GM12865 (cell line): ENCODE results near the gene CLCC1.
A peak's percentile ranks its signal among the peaks of the same experiment; 100 is the strongest.

Source experiments
- DNase-seq: peaks from one replicate; pipeline ENCODE4 v3.0.0; 2010; ENCODE audit warnings: low read depth
- H3K4me3 ChIP-seq: 2 replicates; pipeline ENCODE4 v1.5.1; 2011; ENCODE audit warnings: mild to moderate bottlenecking, low read depth, low read length, control low read depth
- TF ChIP-seq, protein P1 (sequence below): IDR thresholded peaks from 2 replicates; pipeline ENCODE4 v1.5.1; 2011; ENCODE audit warnings: low read length, control low read depth, low read depth, inconsistent platforms; ENCODE audit not compliant: insufficient read depth; ENCODE audit errors: missing control alignments

The CLCC1 gene

GRCh38 chr1:108962681-108963051, 618 bp downstream of the CLCC1 start:
- H3K4me3 ChIP-seq: peak overlapping the region; percentile 65
- TF ChIP-seq, protein P1, sequence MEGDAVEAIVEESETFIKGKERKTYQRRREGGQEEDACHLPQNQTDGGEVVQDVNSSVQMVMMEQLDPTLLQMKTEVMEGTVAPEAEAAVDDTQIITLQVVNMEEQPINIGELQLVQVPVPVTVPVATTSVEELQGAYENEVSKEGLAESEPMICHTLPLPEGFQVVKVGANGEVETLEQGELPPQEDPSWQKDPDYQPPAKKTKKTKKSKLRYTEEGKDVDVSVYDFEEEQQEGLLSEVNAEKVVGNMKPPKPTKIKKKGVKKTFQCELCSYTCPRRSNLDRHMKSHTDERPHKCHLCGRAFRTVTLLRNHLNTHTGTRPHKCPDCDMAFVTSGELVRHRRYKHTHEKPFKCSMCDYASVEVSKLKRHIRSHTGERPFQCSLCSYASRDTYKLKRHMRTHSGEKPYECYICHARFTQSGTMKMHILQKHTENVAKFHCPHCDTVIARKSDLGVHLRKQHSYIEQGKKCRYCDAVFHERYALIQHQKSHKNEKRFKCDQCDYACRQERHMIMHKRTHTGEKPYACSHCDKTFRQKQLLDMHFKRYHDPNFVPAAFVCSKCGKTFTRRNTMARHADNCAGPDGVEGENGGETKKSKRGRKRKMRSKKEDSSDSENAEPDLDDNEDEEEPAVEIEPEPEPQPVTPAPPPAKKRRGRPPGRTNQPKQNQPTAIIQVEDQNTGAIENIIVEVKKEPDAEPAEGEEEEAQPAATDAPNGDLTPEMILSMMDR: no peak
- peak; percentile 62 for DNase-seq

DNA sequence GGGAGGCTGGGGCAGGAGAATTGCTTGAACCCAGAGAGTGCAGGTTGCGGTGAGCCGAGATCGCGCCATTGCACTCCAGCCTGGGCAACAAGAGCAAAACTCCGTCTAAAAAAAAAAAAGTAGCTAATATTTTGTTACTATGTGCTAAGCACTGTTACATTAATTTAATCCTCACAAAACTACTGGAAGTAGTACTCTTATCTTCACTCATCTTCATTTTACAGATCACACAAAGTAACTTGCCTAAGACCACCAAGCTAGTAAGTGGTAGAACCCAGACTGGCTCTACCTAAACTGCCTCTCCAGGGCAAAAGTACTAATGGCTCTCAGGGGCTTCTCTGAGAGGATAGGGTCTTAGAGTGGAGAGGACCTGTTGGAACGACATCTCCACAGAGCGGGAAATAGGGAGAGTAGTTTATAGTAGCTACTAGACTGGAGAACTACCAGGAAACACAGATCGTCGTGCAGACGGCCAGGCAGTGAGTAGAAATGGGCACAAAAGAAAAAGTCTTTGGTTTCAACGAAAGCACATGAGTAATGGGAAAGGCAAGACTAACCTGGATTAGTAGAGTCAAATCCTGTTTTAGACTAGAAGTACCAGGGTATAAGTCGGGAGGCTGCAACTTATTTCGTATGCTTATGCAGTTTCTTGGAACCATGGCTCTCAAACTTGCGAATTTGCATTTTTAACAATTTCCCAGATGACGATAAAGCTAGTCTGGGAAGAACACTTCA, 1.4 kb downstream of the CLCC1 start:
- TF ChIP-seq, protein P1: no peak
- peak overlapping the region; percentile 65 for H3K4me3 ChIP-seq
- DNase-seq: no peak

DNA sequence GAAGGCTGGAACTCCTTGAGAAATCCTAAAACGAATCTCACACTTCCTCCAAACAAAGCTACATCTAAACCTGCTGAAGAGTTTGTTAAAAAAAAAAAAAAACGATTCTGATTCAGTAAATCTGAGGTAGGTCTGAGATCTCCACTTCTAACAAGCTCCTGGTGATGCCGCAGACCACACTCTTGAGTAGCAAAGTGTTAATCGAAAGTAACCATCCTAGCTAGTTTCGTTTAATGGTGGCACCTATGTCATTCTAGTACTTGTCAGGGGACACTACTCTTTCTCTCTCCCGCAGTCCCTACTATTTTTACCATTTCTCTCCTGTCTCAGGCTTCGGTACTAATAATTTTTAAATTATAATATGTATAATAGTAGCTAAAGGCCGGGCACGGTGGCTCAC, 2.1 kb downstream of the CLCC1 start:
- DNase-seq: no peak
- H3K4me3 ChIP-seq: no peak overlapping the region

GRCh38 chr1:108960719-108961118, 2.6 kb downstream of the CLCC1 start:
- DNase-seq: no peak
- TF ChIP-seq, protein P1: no peak
- no peak overlapping the region for H3K4me3 ChIP-seq

More for the DNA sequence above, 2.1 kb downstream of the CLCC1 start:
- TF ChIP-seq, protein P1: no peak

GRCh38 chr1:108957888-108958287, 5.4 kb downstream of the CLCC1 start:
- H3K4me3 ChIP-seq: no peak overlapping the region
- TF ChIP-seq, protein P1: no peak
- no peak for DNase-seq

- TF ChIP-seq, protein P1: no peak
- H3K4me3 ChIP-seq: no peak overlapping the region
- DNase-seq: no peak
These were observed 7.4 kb downstream of the CLCC1 start for GRCh38 chr1:108955881-108956280.

DNA sequence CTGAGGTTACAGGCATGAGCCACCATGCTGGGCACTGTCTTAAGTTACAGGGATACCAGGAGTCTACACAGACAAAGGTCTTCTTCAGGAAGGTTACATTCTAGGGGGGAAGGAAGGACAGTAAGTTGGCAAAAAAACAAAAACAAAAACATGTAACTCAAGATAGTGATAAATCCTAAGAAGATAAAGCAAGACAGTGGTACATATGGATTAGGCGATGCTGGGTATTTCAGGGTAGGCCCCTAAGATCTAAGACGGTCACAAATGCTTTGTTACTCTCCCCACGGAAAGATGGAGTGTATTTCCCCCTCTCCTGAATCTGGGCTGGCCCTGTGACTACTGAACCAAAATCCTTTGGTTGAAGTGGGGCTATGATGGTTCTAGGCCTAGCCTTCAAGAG, 8.2 kb downstream of the CLCC1 start:
- TF ChIP-seq, protein P1: no peak
- no peak overlapping the region for H3K4me3 ChIP-seq
- DNase-seq: no peak
